Left colon (tissue), 2 donors: ENCODE results near the gene SNCAIP. TPM values are rescaled to one million over a fixed set of nuclear protein-coding genes. Genes with fewer than 3 reads are reported as not detected.

Experiments
- ATAC-seq: fragments of 200-7000 bp; cut with Tn5 transposase; one replicate; pipeline ENCODE4 v1.9.1; 2020; ENCODE audit warnings: mild to moderate bottlenecking, moderate library complexity
- DNase-seq, 2 donors: peaks; one replicate each; pipeline ENCODE4 v3.0.0-alpha.2; 2020
- intact Hi-C, 2 donors: fragments of 100-400 bp; cut with DNase I in 1 of 2; cut with micrococcal nuclease in 1 of 2; formaldehyde crosslinking; loops; one replicate each; pipeline versions ENCODE4 v1.11.2 to v1.14.0; 2022; cut with DNase I, micrococcal nuclease
- total RNA-seq, 2 donors: library from RNA; stranded (reverse); fragmentation: NEBNext Ultra II Directional; extraction: Animal tissue kit (Norgen Biotek cat#: 25700); gene quantifications; one replicate each; pipeline ENCODE4 v1.2.1, GENCODE V29; 2021
- donor health status: DM: no; HTN: no; CAD: no.
- donor health status: DM: yes; HTN: yes; CAD: no.

SNCAIP gene
- total RNA-seq, 2 donors from 2014 or later: 0.95 to 1.1 TPM

DNA sequence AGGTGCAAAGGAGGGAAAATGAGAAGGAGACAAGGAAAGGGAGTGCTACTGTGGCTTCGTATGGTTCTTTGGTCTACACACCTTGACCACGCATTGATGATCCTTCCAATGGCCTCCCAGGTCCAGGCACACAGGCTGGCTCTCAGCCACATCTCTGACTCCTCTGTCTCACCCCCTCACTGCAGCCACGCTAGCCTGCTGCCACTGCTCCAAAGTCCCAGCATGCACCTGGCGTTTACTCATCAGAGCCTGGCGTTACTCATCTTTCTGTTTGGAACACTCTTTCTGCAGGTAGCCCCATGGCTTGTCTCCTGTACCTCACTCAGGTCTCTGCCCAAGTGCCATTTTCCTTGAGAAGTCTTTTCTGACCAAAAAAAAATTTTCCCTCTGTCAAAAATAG, 195.5 kb downstream of the SNCAIP start:
- no peak for DNase-seq
- intact Hi-C loops: no loop called here
- ATAC-seq: no peak

GRCh38 chr5:122508623-122509022, 196.6 kb downstream of the SNCAIP start:
- ATAC-seq (no peak), DNase-seq (no peak)
- intact Hi-C loops: no loop called here

Other genes starting within 250 kb of the SNCAIP start
- 1 to 10 TPM; 2.4 to 7.5 TPM for gene LOX, start 234.0 kb upstream of the SNCAIP start, total RNA-seq
- gene ZNF474, start 182.7 kb upstream of the SNCAIP start, total RNA-seq: not detected